WTC11 (cell line): ENCODE results near the gene SYT5. TPM values are rescaled to one million over a fixed set of nuclear protein-coding genes. Genes with fewer than 3 reads are reported as not detected.
"Not testable (repeated sequence)": the region's sequence is repeated elsewhere in the genome, so short reads cannot be mapped to it uniquely, and the experiment has no call there.

ENCODE experiments used
- ATAC-seq: fragments of 200-7000 bp; cut with Tn5 transposase; 2 replicates; pipeline ENCODE4 v1.10.0; 2021; ENCODE audit warnings: mild to moderate bottlenecking, moderate library complexity
- CTCF ChIA-PET: fragments of 300-600 bp; sonication (Branson Sonifier 250); formaldehyde crosslinking; loops from one replicate; lab custom pipeline; 2021; ENCODE audit warnings: antibody characterized with exemption; lab: Charles Lee
- POLR2A ChIA-PET: fragments of 350-600 bp; sonication (Branson Sonifier 250); formaldehyde crosslinking; loops from one replicate; lab custom pipeline; 2021; ENCODE audit warnings: antibody characterized with exemption; lab: Charles Lee
- DNase-seq: peaks from one replicate; pipeline ENCODE4 v3.0.0; 2021; ENCODE audit warnings: low spot score
- H3K27ac Mint-ChIP-seq: 2 replicates; pipeline ENCODE4 v1.8.0; 2021; ENCODE audit warnings: mixed read lengths
- H3K27me3 Mint-ChIP-seq: 2 replicates; pipeline ENCODE4 v1.8.0; 2021; ENCODE audit warnings: low read depth, mild to moderate bottlenecking, moderate library complexity, mixed read lengths
- H3K36me3 Mint-ChIP-seq: 2 replicates; pipeline ENCODE4 v1.8.0; 2021; ENCODE audit warnings: mixed read lengths
- H3K4me1 Mint-ChIP-seq: 2 replicates; pipeline ENCODE4 v1.8.0; 2022; ENCODE audit warnings: mixed read lengths
- H3K4me3 Mint-ChIP-seq: 2 replicates; pipeline ENCODE4 v1.8.0; 2021; ENCODE audit warnings: mild to moderate bottlenecking, moderate library complexity, mixed read lengths
- H3K9me3 Mint-ChIP-seq: 2 replicates; pipeline ENCODE4 v1.8.0; 2021; ENCODE audit warnings: mixed read lengths
- AFF4 ChIP-seq: sonication (generic); formaldehyde crosslinking; IDR thresholded peaks from 2 replicates; pipeline ENCODE4 v1.8.1; 2023; ENCODE audit warnings: mild to moderate bottlenecking, missing genetic modification reagents, borderline replicate concordance
- E2F1 ChIP-seq: sonication (generic); formaldehyde crosslinking; IDR thresholded peaks from 2 replicates; pipeline ENCODE4 v1.8.0; 2022; ENCODE audit warnings: mild to moderate bottlenecking, missing genetic modification reagents
- E2F4 ChIP-seq: sonication (generic); formaldehyde crosslinking; IDR thresholded peaks from 2 replicates; pipeline ENCODE4 v1.8.1; 2022; ENCODE audit warnings: low read depth, mild to moderate bottlenecking, moderate library complexity, missing genetic modification reagents, borderline replicate concordance
- EMX1 ChIP-seq: fragments of 250-450 bp; sonication (Bioruptor Pico); IDR thresholded peaks from 2 replicates; pipeline ENCODE4 v1.8.0; 2021; ENCODE audit warnings: mild to moderate bottlenecking
- FOXK1 ChIP-seq: sonication (generic); formaldehyde crosslinking; IDR thresholded peaks from 2 replicates; pipeline ENCODE4 v1.8.0; 2022; ENCODE audit warnings: mild to moderate bottlenecking, moderate library complexity, missing genetic modification reagents
- GABPB1 ChIP-seq: sonication (generic); formaldehyde crosslinking; IDR thresholded peaks from 2 replicates; pipeline ENCODE4 v1.8.1; 2023; ENCODE audit warnings: mild to moderate bottlenecking, missing genetic modification reagents
- NFE2L1 ChIP-seq: sonication (generic); formaldehyde crosslinking; IDR thresholded peaks from 2 replicates; pipeline ENCODE4 v1.8.1; 2023; ENCODE audit warnings: missing genetic modification reagents
- ZNF219 ChIP-seq: sonication (generic); formaldehyde crosslinking; IDR thresholded peaks from 2 replicates; pipeline ENCODE4 v1.8.0; 2023; ENCODE audit warnings: missing genetic modification reagents, mild to moderate bottlenecking, borderline replicate concordance
- total RNA-seq: library from RNA; stranded (reverse); gene quantifications from 3 replicates; pipeline ENCODE4 v1.2.3, GENCODE V29; 2021
- TF ChIP-seq, protein P1 (sequence below): sonication (generic); formaldehyde crosslinking; IDR thresholded peaks from 2 replicates; pipeline ENCODE4 v1.8.0; 2023; ENCODE audit warnings: missing genetic modification reagents
- TF ChIP-seq, protein P2 (sequence below): sonication (generic); formaldehyde crosslinking; IDR thresholded peaks from 2 replicates; pipeline ENCODE4 v1.8.1; 2022; ENCODE audit warnings: mild to moderate bottlenecking, missing genetic modification reagents, moderate library complexity, borderline replicate concordance
- TF ChIP-seq, protein P3 (sequence below): sonication (generic); formaldehyde crosslinking; IDR thresholded peaks from 2 replicates; pipeline ENCODE4 v1.8.1; 2023; ENCODE audit warnings: mild to moderate bottlenecking, missing genetic modification reagents, moderate library complexity

SYT5 gene
- total RNA-seq, 1 experiment from 2014 or later: 0.77 TPM

DNA sequence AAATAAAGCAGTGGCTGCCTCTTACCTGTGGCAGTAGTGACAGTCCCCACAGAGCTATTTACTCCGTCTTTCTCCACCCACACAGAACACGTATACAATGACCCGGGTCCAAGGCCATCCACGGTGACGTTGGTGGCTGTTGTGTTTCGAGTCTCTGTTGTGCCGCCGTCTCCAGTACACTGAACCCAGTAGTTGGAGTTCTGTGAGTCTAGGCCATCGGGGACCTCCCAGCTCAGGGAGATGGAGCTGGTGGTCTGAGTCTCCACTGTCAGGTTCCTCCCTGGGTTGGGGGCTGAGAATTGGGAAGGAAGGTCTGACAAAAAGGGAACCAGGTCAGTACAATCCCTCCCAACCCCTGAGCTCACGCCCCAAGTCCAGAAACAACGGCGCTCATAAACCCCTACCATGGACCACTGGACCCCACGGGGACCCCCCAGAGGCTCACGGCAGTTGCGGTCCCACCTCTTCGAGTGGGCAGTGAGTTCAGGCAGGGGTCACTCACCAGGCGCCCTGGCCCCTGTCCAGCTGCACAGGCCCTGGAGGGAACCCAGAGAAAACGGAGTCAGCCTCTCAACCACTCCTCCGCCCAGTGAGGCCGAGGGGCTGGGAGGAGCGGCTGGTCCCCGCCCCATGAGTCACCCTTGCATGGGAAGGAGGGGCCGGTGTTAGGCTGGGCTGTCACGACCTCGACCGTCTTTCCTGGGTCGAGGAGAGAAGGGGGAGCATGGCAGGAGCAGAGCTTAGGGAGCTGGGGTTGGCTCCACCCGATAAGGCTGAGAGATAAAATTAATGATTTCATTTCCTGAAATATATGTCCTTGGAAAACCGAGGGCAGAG, 26.8 kb upstream of the SYT5 start:
- TF ChIP-seq FOXK1 (CRISPR knock-in tag): no peak
- peak; percentile 47 for TF ChIP-seq GABPB1 (CRISPR knock-in tag)
- H3K27me3 Mint-ChIP-seq: peaks cover 47% of the 10 kb centered on the region
- ATAC-seq (peak; percentile 99), DNase-seq (peak; percentile 72)
- CTCF ChIA-PET: interaction anchor here (1.0 to 1.3 kb wide), 4 partner anchors 14 to 60 kb away, joined by 3 to 4 read pairs (median 3); partner anchors contain the start of gene DNAAF3
- POLR2A ChIA-PET: interaction anchor here (0.7 kb wide), 1 partner anchor 532 kb away, joined by 5 read pairs; no protein-coding TSS in a partner anchor
- peak overlapping the region; percentile 63; the same call in 1 of the 2 replicates for H3K27ac Mint-ChIP-seq
- H3K4me3 Mint-ChIP-seq: peak overlapping the region; percentile 54
- no peaks in the 10 kb centered on the region for H3K36me3 Mint-ChIP-seq
- peaks cover 8% of the 10 kb centered on the region for H3K4me1 Mint-ChIP-seq
- H3K9me3 Mint-ChIP-seq: peaks cover 5% of the 10 kb centered on the region

DNA sequence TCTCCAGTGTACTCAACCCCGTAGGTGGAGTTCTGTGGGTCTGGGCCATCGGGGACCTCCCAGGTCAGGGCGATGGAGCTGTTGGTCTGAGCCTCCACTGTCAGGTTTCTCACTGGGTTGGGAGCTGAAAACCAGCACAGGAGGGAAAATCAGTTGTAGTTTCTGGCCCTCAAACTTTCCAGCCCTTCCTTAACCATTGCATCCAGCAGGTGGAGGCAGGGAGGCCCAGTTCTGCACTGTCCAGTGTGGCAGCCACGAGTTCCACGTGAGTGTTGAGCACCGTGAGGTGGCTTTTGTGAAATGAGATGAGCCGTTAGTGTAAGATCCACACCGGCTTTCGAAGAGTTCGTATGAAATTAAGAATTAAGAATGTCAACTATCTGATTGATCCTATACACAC, 22.1 kb upstream of the SYT5 start:
- DNase-seq, H3K27ac Mint-ChIP-seq, POLR2A ChIA-PET, H3K4me3 Mint-ChIP-seq, H3K4me1 Mint-ChIP-seq, CTCF ChIA-PET, H3K36me3 Mint-ChIP-seq, H3K9me3 Mint-ChIP-seq, ATAC-seq: not testable (repeated sequence)
- H3K27me3 Mint-ChIP-seq: peaks cover 56% of the 10 kb centered on the region

- no peak overlapping the region for H3K4me3 Mint-ChIP-seq
- DNase-seq: no peak
- CTCF ChIA-PET: interaction anchor here (0.7 to 1.6 kb wide), 6 partner anchors 9 to 304 kb away, joined by 3 to 5 read pairs (median 3); no protein-coding TSS in a partner anchor
- POLR2A ChIA-PET: interaction anchor here (0.6 kb wide), 1 partner anchor 187 kb away, joined by 10 read pairs; no protein-coding TSS in a partner anchor
- no peaks in the 10 kb centered on the region for H3K9me3 Mint-ChIP-seq
- H3K27ac Mint-ChIP-seq: no peak overlapping the region
- TF ChIP-seq E2F4 (CRISPR knock-in tag): no peak
- TF ChIP-seq, protein P1, sequence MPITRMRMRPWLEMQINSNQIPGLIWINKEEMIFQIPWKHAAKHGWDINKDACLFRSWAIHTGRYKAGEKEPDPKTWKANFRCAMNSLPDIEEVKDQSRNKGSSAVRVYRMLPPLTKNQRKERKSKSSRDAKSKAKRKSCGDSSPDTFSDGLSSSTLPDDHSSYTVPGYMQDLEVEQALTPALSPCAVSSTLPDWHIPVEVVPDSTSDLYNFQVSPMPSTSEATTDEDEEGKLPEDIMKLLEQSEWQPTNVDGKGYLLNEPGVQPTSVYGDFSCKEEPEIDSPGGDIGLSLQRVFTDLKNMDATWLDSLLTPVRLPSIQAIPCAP (CRISPR knock-in tag): no peak
- TF ChIP-seq EMX1 (CRISPR knock-in tag): no peak
- no peak for TF ChIP-seq ZNF219
- TF ChIP-seq, protein P2, sequence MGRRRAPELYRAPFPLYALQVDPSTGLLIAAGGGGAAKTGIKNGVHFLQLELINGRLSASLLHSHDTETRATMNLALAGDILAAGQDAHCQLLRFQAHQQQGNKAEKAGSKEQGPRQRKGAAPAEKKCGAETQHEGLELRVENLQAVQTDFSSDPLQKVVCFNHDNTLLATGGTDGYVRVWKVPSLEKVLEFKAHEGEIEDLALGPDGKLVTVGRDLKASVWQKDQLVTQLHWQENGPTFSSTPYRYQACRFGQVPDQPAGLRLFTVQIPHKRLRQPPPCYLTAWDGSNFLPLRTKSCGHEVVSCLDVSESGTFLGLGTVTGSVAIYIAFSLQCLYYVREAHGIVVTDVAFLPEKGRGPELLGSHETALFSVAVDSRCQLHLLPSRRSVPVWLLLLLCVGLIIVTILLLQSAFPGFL: no peak
- TF ChIP-seq NFE2L1 (CRISPR knock-in tag): no peak
- TF ChIP-seq AFF4 (CRISPR knock-in tag): no peak
- TF ChIP-seq, protein P3, sequence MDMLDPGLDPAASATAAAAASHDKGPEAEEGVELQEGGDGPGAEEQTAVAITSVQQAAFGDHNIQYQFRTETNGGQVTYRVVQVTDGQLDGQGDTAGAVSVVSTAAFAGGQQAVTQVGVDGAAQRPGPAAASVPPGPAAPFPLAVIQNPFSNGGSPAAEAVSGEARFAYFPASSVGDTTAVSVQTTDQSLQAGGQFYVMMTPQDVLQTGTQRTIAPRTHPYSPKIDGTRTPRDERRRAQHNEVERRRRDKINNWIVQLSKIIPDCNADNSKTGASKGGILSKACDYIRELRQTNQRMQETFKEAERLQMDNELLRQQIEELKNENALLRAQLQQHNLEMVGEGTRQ (CRISPR knock-in tag): no peak
- TF ChIP-seq E2F1 (CRISPR knock-in tag): no peak
- ATAC-seq: no peak
- peaks cover 36% of the 10 kb centered on the region for H3K27me3 Mint-ChIP-seq
- H3K4me1 Mint-ChIP-seq: no peaks in the 10 kb centered on the region
- no peaks in the 10 kb centered on the region for H3K36me3 Mint-ChIP-seq
Measured at GRCh38 chr19:55199620-55200204, 19.6 kb upstream of the SYT5 start.
